ENCODE results near the gene BOLA2B.

BOLA2B gene

GRCh38 chr16:30143347-30143702 is 50.1 kb downstream of the BOLA2B start:
- DNase-seq, result no peak
